Sigmoid colon (tissue), 7 donors: Measurements from ENCODE around the gene PRLH. TPM values are rescaled to one million over a fixed set of nuclear protein-coding genes. Genes with fewer than 3 reads are reported as not detected.

Experiments
- DNase-seq: peaks from one replicate; pipeline ENCODE4 v3.0.0-alpha.2; 2019
- H3K27ac ChIP-seq, 4 donors: fragments of 200-600 bp; sonication (generic); one replicate each; pipeline ENCODE4 v1.5.1; 2016 to 2019; ENCODE audit warnings: mild to moderate bottlenecking in 1 of 4
- H3K27me3 ChIP-seq, 3 donors: fragments of 200-600 bp; sonication (generic); one replicate each; pipeline ENCODE4 v1.5.1; 2019; ENCODE audit warnings: mild to moderate bottlenecking in 1 of 3
- H3K36me3 ChIP-seq, 4 donors: fragments of 200-600 bp; sonication (generic); one replicate each; pipeline ENCODE4 v1.5.1; 2016 to 2019
- H3K4me1 ChIP-seq, 4 donors: fragments of 200-600 bp; sonication (generic); one replicate each; pipeline ENCODE4 v1.5.1; 2017 to 2019
- H3K4me3 ChIP-seq, 4 donors: fragments of 200-600 bp; sonication (generic); one replicate each; pipeline ENCODE4 v1.5.1; 2017 to 2019; ENCODE audit warnings: mild to moderate bottlenecking in 2 of 4, moderate library complexity in 1 of 4
- H3K9me3 ChIP-seq, 4 donors: fragments of 200-600 bp in 3 of 4; sonication (generic) in 3 of 4; one replicate each; pipeline versions ENCODE4 v1.5.1 to v1.6.1; 2013 to 2019
- CTCF ChIP-seq, 4 experiments: fragments of 450-650 bp in 3 of 4; fragments of 200-600 bp in 1 of 4; IDR thresholded peaks; one replicate each; pipeline ENCODE4 v1.5.1; 2016 to 2019; ENCODE audit warnings: antibody characterized with exemption in 4 of 4, mild to moderate bottlenecking in 3 of 4, moderate library complexity in 2 of 4
- EP300 ChIP-seq, 4 donors: sonication (generic); formaldehyde crosslinking; IDR thresholded peaks; one replicate each; pipeline ENCODE4 v1.6.1; 2017; ENCODE audit warnings: antibody characterized with exemption in 4 of 4
- POLR2A ChIP-seq, 2 donors: fragments of 450-650 bp; IDR thresholded peaks; one replicate each; pipeline ENCODE4 v1.6.1; 2016; ENCODE audit warnings: antibody characterized with exemption in 2 of 2, mild to moderate bottlenecking in 2 of 2, moderate library complexity in 2 of 2
- POLR2AphosphoS5 ChIP-seq, 4 donors: sonication (generic); formaldehyde crosslinking; IDR thresholded peaks; one replicate each; pipeline ENCODE4 v1.6.1; 2017; ENCODE audit warnings: antibody characterized with exemption in 4 of 4
- WGBS, 2 donors: extraction: QIAGEN DNeasy Blood & Tissue Kit; methylation state at CpG; one replicate each; pipeline ENCODE4 v1.1.7; 2013; 5-methylcytosine and 5-hydroxymethylcytosine counted together
- intact Hi-C: fragments of 100-400 bp; cut with DNase I; formaldehyde crosslinking; loops from one replicate; pipeline ENCODE4 v1.15.1; 2023
- polyA plus RNA-seq, 3 donors: library from polyadenylated mRNA; stranded (reverse); fragments of 200-250 nt; gene quantifications; one replicate each; pipeline ENCODE4 v1.2.3, GENCODE V29; 2013
- total RNA-seq, 4 donors: library from RNA; depleted of rRNA; stranded (reverse); fragments of >200 nt; gene quantifications; one replicate each; pipeline ENCODE4 v1.1.0, GENCODE V29; 2016
- donor health status: healthy with polysubstance abuse.
- donor health status: Bipolar disorder and iron deficiency.
- donor health status: healthy.

The PRLH gene
- total and polyA plus RNA-seq, 7 donors = not detected

- Histone ChIP-seq H3K4me3 (no peak overlapping the region), H3K36me3 (no peaks in the 10 kb centered on the region), H3K9me3 (no peaks in the 10 kb centered on the region), H3K4me1 (no peaks in the 10 kb centered on the region), H3K27ac (no peak overlapping the region), H3K27me3 (no peaks in the 10 kb centered on the region)
- intact Hi-C loops = no loop called here
- WGBS, 2 donors = 49 to 50% methylated on average over 11 of the region's 11 CpGs
- DNase-seq = no peak
- no peak for TF ChIP-seq POLR2A (IDR thresholded peaks at IDR 0.05)
- TF ChIP-seq POLR2AphosphoS5 (IDR thresholded peaks at IDR 0.05) = no peak
- TF ChIP-seq EP300 (IDR thresholded peaks at IDR 0.05) = no peak
- TF ChIP-seq CTCF (IDR thresholded peaks at IDR 0.05) = no peak
Measured at GRCh38 chr2:237547841-237548416, 18.4 kb upstream of the PRLH start.

- Histone ChIP-seq H3K27ac (no peak overlapping the region), H3K4me1 (no peaks in the 10 kb centered on the region), H3K36me3 (no peaks in the 10 kb centered on the region), H3K27me3 (no peaks in the 10 kb centered on the region), H3K9me3 (no peaks in the 10 kb centered on the region), H3K4me3 (no peak overlapping the region)
- no peak for TF ChIP-seq POLR2A (IDR thresholded peaks at IDR 0.05)
- no peak for TF ChIP-seq CTCF (IDR thresholded peaks at IDR 0.05)
- TF ChIP-seq EP300 (IDR thresholded peaks at IDR 0.05) = no peak
- TF ChIP-seq POLR2AphosphoS5 (IDR thresholded peaks at IDR 0.05) = no peak
- no peak for DNase-seq
- intact Hi-C loops = no loop called here
- WGBS, 2 donors = 90 to 94% methylated on average over 8 of the region's 8 CpGs
Measured at GRCh38 chr2:237549216-237549615, 17.2 kb upstream of the PRLH start.

GRCh38 chr2:237549643-237550415, 16.5 kb upstream of the PRLH start:
- Histone ChIP-seq H3K4me3 (no peak overlapping the region), H3K4me1 (no peaks in the 10 kb centered on the region), H3K27ac (no peak overlapping the region), H3K27me3 (no peaks in the 10 kb centered on the region), H3K36me3 (no peaks in the 10 kb centered on the region), H3K9me3 (no peaks in the 10 kb centered on the region)
- WGBS, 2 donors = 83 to 91% methylated on average over 17 of the region's 17 CpGs
- intact Hi-C loops = no loop called here
- DNase-seq = no peak
- TF ChIP-seq CTCF (IDR thresholded peaks at IDR 0.05) (no peak), POLR2AphosphoS5 (IDR thresholded peaks at IDR 0.05) (no peak), POLR2A (IDR thresholded peaks at IDR 0.05) (no peak), EP300 (IDR thresholded peaks at IDR 0.05) (no peak)

GRCh38 chr2:237551071-237551574, 15.3 kb upstream of the PRLH start:
- no peaks in the 10 kb centered on the region for H3K4me1 ChIP-seq
- no peaks in the 10 kb centered on the region for H3K36me3 ChIP-seq
- 89 to 92% methylated on average over 16 of the region's 16 CpGs for WGBS, 2 donors
- no peak overlapping the region for H3K4me3 ChIP-seq
- intact Hi-C loops = no loop called here
- no peak for DNase-seq
- no peaks in the 10 kb centered on the region for H3K27me3 ChIP-seq
- H3K9me3 ChIP-seq = peaks cover 0 to 5% (median 1%) of the 10 kb centered on the region in 4 donors
- no peak overlapping the region for H3K27ac ChIP-seq
- TF ChIP-seq EP300 (IDR thresholded peaks at IDR 0.05) (no peak), POLR2AphosphoS5 (IDR thresholded peaks at IDR 0.05) (no peak), CTCF (IDR thresholded peaks at IDR 0.05) (no peak), POLR2A (IDR thresholded peaks at IDR 0.05) (no peak)
